Dedifferentiated amniotic fluid mesenchymal stem cell (primary cell): ENCODE results near the gene TTYH2.

Source experiments
- DNase-seq: peaks from one replicate; pipeline ENCODE4 v3.0.0-alpha.2; 2016; ENCODE audit errors: extremely low spot score

Gene TTYH2

DNA sequence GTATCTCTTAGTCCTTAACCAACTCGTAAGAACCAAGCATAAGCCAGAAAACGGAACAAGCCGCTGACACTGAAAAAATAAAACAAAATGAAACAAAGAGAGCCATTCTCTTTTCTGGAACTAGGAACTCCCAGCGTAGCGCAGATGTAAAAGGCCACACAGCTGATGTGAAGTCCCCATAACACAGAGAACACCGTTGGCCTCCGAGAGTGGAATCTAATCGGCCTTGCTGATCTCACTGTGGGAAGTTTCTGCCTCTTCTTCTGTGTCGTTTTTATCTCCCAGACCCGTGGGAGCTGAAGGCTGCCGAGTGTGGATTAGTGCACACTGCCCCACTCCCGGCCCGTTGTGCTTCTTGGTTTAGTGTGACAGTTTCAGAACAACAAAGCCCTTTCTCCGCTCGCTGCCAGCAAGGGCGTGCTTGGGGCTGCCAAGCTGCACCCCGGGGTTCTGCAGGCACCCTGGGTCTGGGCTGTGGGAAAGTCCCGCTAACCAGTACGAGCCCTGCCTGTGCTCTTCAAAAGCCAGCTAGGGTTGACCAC lies 21.7 kb downstream of the TTYH2 start:
- no peak for DNase-seq

DNA sequence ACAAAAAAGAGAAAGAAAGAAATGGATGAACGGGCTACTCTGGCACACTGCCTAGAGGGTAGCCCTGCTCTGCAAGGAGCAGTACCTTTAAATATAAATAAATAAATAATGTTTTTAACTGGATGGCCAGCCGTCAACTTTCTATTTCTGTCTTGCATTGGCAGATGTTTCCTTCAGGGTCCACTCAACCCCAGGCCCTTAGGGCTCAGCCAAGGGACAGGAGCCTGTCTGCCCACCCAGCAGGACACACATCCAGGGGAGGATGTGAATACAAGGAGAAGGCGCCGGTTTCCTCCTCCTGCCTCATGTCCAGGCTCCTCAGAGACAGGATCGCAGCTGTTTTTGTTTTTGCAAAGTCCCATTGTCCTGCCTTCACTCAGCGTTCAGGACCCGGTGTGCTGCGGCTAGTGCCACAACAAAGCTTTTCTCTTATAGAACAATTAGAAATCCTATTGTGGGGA lies 22.6 kb downstream of the TTYH2 start:
- DNase-seq: no peak

DNA sequence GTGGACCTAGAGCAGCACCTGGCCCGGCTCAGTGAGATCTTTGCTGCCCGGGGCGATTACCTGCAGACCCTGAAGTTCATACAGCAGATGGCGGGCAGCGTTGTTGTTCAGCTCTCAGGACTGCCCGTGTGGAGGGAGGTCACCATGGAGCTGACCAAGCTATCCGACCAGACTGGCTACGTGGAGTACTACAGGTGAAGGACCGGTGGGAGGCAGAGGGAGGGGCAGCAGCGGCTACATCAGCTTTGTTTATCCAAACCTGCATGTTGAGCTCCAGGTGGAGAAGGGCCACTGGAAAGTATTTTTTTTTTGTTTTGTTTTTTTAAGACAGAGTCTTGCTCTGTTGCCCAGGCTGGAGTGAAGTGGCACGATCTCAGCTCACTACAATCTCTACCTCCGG lies 23.9 kb downstream of the TTYH2 start:
- no peak for DNase-seq

DNA sequence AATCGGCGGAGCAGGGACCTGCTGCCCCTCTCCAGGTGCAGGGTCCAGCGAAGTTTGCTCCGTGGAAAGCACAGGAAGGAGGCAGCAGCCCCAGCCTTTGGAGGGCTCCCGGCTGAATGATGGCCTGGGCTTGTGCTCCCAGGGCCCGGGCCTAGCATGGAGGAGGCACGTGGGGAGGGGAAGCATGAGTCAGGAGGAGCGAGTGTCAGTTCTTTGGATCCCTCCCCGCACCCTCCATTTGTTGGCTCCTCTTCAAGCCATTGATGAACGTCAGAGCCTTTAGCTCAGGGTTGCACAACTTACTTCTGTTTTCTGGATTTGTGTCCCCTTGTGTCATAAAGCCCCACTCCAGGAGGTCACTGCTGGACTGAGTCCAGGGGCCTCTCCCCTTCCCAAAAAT lies 25.8 kb downstream of the TTYH2 start:
- no peak for DNase-seq

DNA sequence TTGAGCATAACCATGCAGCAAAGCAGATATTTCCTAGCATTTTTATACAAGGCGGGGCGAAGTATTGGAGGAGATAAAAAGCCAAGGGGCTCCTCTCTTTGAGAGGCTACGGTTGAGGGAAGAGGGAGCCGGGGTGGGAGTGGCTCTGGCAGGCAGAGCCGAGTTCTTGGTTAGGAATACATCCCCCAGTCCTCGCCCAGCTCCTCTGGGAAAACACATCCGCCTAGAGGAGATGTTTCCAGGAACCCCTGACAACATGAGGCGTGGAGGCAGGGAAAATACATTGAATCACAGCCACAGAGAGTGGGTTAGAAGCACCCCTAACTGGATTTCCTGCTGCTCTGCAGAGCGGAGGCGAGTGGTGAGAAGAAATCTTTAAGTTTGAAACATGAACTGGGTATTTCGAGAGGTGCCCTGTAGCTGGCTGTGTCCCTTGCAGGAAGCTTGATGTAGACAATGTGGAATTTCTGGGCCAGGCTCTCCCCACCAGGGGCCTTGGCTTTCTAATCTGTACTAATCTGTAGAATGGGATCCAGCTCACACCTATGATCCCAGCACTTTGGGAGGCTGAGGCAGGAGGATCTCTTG lies 27.3 kb downstream of the TTYH2 start:
- no peak for DNase-seq

DNA sequence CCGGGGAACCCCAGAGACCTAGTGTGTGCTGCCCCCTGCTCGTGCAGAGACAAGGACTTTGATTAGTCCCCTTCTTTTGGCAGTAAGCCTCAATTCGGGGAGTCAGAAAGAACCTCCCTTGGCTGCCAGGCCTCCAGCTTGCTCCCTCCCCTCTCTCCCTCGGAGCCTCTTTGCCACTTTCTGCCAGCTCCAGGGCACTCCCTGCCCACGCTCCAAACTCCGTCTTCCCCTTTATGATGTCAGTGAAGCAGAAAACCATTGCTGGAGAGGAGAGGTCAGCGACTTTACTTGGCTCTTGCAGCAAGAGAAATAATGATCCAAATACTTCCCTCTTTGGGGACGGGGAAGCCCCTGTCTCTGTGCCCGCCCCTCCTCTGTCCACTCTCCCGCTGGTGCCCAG lies 28.1 kb downstream of the TTYH2 start:
- DNase-seq: no peak

DNA sequence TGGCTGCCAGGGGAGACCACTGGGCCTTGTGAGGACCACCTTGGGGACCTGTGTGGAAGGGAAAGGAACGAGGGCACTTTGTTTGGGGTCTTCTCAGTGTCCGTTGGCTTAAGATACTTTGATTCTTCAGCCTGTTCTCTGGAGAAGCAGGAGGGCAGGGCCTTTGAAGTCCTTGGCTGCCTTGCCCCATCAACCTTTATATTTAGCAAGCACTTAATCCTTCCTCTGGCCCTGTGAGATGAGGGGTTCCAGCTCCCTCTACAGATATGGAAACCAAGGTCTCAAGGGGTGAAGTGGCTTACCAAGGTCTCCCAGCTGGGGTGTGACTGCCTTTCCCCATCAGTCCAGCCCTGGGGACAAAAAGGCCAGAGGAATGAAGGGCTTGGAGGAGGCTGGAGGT lies 28.5 kb downstream of the TTYH2 start:
- no peak for DNase-seq

DNA sequence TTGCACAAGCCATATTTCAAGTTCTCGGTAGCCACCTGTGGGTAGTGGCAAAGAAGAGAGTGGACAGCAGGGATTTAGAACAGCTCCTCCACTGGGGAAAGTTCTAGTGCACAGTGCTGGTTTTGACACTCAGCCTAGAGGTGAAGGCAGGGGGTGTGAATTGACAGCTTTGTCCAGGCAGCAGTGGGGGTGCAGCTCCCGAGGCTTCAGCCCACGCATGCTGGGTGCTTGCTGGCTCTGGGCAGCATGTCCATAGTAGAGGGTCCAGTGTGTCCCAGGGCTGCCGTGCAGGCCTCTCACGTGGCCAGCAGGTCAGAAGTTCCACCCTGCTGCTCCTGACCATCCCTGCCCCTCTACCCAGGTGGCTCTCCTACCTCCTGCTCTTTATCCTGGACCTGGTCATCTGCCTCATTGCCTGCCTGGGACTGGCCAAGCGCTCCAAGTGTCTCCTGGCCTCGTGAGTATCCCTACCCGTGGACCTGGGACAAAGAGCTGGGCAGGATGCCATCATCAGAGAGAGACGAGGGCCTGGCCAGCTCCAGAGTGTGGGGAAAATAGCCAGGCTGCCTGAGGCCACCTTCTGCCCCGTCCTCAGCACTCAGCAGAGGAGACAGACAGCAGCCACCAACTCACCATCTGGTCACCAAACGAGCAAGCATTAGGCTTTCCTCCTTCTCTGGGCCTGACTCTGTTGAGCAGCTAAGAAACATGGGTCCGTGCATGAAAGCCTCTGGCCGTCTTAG lies 29.8 kb downstream of the TTYH2 start:
- DNase-seq: no peak

DNA sequence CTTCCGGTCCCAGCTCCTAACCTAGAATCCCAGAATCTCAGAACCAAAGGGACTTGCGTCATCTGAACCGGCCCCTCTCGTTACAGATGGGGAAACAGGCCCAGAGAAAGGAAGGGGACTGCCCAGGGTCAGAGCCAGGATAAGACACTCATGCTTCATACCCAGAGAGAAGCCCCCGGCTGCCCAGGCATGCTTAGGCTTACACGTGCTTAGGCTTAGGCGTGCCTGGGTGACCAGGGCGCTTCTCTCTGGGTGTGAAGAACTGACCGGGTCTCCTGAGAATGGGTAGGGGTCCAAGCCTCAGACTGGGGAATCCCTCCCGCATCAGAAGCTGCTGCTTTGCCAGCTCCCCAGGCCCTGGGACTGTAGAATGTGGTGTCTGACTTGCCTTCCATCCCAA lies 30.8 kb downstream of the TTYH2 start:
- no peak for DNase-seq

DNA sequence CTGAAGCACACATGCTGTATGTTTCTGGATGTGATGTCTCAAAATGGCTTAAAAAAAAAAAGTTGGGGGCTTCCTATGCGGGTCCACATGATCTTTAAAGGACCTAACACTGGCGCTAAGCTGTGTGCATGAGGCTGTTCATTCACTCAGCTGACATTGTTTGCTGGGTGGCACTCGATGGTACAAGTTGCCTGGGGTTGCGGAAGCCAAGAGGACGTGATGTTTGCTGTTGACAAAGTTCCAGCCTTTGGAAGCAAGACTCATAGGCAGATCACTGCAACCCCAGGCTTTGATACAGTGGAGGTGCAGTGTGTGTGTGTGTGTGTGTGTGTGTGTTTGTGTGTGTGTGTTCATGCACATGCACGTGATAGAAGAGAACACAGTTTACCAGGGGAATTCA lies 31.2 kb downstream of the TTYH2 start:
- DNase-seq: no peak

DNA sequence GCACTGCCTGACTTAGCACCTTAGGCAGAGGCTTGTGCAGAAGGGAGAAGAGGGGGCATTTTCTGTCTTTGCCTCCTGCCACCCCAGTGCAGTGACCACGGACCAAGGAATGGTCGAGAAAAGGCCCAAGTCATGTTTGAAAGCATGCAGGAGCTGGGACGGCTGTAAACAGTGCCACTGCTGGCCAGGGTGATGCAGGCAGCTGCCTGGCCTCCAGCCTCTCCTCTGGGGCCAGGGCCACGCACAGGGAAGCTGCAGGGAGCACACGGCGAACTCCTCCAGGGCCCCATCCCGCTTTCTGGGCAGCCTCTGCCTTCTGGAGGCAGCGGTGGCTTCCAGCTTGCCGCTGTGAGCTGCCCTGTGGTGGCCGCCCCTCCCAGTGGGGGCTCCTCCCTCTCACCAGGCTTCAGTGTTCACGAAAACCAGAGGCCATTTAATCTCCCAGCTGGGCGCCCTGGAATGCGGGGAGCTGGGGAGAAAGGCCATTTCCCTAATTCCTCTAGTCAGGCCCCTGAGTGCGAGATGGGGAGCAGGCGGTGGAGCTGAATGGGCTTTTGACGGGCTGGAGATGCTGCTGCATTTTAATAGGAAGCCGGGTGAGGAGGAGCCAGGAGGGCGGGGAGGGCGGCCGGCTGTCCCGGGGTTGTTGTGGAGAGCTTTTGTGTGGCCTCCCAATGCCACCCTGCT lies 31.9 kb downstream of the TTYH2 start:
- no peak for DNase-seq

DNA sequence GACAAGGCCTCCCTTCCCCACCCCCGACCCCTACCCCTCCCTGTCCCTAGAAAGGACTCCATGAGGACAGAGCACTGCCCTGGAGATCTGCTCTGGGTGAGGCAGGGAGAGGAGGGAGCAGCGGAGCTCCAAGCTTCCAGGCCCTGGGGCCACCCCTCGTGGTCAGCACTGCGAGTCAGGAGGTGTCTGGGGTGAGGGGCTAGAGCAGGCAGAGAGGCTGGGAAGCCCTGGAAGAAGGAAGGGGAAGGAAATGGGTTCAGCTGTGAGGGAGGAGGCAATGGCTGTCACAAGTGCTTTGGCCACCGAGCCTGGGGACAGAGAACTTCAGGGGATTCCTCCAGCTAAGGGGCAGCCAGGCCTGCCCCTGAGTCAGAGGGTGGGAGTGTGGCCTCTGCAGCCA lies 32.5 kb downstream of the TTYH2 start:
- DNase-seq: no peak

DNA sequence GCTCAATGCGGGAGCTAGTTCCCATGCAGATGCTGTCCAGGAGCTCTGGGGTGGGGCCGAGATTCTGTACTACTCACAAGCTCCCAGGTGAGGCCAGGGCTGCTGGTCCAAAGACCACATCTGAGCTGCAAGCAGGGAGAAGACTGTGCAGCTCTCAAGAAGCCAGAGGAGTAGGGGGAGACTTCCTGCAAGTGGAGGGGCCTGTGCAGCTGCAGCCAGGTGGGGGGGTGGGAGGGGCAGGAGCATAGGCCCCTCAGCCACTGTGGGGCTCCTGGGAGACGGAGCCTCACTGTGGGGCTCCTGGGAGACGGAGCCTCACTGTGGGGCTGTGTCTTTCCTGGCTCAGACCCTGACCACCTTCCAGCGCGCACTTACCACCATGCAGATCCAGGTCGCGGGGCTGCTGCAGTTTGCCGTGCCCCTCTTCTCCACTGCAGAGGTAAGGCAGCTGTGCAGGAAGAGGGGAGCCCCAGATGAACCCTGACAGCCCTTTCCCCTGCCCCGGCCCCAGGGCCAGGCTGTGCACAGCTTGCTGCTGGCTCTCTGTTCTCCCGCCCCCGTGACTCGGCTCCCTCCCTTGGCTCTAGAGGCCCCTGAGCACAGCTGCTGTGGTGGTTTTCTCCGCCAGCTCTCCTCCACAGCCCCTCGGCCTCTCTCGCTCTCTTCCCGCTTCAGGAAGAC lies 36.4 kb downstream of the TTYH2 start:
- no peak for DNase-seq

DNA sequence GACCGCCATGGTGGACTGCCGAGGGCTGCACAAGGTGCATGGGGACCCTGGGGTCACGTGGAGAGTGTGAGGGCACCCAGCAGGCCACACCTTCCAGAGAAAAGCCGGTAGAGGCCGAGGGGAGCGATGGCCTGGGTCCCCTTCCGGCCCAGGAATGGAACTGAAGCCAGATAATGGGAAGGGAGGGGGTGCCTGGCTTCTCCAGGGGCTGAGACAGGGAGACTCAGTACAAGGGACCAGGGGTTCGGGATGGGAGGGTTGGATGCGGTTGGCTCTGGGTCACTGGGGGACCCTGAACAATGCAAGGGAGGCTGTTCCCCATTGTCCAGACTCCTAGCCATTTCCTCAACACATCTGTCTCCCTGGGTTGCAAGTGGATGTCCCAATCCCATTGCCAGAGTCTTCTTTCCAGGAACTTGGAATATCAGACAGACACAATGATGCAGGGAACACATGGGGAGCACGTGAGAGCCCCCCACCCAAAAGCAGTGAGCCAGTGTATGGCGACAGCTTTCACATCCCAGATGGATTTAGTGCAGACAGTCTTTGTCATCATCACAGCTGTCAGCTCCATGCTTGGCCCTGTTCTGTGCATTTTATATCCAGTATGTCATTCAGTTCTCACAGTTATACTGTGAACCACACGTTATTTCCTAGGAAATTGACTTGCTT lies 37.1 kb downstream of the TTYH2 start:
- DNase-seq: no peak

DNA sequence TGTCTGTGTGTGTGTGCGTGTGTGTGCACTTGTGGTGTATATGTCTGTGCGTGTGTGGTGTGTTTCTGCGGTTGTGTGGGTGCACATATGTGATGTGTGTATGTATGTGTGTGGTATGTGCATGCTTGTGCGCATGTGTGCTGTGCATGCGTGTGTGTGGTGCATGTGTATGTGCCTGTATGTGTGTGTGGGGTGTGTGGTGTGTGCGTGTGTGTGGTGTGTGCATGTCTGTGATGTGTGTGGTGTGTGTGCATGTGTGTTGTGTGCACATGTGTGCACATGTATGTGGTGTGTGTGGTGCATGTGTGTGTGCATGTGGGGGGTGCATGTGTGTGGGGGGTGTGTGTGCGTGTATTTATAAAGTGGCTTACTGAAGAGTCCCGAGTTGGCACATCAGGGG lies 37.7 kb downstream of the TTYH2 start:
- no peak for DNase-seq

DNA sequence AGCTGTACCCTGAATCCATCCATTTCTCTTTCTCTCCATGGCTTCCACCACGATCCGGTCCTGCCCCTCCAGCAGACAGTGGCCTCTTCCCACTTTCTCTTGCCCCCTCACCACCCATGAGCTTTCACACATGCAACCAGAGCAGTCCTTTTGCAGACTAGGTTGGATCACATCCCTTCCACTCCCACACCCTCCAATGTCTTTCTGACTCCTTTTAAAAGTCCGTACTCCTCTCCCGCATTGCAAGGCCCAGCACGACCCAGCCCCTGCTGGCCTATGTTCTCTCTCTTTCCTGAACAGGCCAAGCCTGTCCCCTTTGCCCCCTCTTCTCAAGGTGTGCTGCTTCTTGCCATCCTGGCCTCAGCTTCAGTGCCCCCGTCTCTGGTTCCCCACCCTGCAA lies 38.2 kb downstream of the TTYH2 start:
- no peak for DNase-seq

DNA sequence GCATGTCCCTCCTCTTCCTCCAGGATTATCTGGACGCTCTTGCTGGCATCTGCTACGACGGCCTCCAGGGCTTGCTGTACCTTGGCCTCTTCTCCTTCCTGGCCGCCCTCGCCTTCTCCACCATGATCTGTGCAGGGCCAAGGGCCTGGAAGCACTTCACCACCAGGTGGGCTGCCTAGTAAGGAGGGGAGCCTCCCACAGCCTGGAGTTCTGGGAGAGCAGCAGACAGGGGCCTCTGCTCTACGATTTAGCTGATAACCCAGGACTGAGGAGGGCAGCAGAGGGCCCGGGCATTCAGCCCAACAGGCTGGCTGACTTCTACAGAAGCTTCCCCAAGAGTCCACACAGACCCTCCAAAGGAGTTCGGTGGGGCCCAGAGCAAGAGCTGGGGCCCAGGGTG lies 38.8 kb downstream of the TTYH2 start:
- no peak for DNase-seq

DNA sequence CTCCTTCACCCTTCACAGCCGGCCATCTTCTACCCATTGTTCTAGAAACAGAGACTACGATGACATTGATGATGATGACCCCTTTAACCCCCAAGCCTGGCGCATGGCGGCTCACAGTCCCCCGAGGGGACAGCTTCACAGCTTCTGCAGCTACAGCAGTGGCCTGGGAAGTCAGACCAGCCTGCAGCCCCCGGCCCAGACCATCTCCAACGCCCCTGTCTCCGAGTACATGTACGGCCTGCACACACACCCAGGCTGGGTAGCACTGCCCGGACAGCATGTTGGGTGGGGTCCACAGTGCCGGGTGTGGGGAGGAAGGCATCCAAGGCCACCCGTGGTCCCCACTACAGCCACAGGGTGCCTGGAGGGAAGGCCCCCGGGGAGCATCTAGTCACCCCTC lies 39.7 kb downstream of the TTYH2 start:
- no peak for DNase-seq

DNA sequence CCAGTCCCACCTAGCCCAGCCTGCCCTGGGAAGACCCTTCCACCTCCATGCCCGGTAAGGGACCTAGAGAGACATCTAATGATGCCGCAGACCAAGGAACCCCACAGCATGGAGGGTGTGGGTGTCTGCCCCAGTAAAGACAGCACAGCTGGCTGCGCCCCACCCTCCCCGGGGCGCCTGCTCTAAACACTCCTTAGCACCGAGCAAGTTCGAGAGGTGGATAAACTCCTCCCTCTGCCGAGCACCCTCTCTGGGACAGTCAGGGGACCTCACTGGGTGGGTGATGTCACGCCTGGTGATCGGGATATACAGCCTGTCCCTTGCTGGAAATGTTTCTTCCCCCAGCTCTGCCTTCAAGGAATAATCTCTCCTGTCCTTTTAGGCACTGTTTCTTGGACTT lies 43.9 kb downstream of the TTYH2 start:
- DNase-seq: no peak

DNA sequence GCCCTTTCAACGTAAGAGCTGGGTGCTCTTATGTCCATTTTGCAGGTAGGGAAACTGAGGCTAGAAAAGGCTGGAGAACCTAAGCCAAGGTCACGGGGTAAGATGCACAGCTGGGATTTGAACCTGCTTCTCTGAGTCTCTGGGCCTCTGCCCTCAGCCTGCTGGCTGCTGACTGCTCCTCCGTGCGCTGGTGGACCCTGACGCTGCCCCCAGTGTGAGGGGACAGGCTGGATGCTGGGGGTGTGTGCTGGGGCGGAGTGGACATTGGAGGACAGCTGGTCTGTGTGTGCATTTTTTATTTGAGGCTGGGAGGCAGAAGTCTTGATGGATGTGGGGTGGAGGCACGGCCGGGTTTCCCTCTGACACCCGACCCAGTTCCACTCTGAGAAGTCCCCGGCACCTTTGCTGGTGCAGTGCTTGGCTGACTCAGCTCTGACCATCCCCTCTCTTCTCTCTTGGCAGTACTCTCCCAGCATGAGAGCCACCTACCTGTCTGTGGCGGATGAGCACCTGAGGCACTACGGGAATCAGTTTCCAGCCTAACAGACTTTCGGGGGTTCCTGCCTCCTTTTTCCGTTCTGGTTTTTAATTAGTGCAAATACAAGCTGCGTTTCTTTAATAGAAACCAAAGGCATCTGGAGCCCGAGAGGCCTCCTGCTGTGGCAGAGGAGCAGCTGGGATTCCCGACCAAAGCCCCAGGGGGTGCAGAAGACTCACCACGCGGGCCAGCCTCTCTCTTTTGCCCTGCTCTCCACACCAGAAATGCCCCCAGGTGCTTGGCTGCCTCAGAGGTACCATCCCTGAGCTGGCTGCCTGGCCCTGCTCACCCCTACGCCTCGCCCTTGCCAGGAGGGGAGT lies 46.5 kb downstream of the TTYH2 start:
- no peak for DNase-seq

DNA sequence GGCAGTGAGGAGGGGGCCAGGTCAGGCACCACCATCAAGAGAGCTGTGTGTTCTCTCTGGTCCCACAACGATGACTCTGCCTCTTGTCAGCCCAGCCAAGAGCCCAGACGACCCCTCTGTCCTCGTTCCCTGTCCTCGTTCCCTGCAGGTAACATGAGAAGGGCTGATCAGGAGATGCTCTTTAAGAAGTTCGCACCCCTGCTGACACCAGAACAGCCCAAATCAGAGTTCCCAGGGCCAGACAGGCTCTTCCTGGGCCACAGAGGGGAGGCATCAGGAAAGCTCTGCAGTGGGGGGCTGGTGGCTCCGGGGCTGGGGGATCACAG lies 47.1 kb downstream of the TTYH2 start:
- DNase-seq: no peak
